ENCODE data around the gene CDKAL1. TPM values are rescaled to one million over a fixed set of nuclear protein-coding genes. Genes with fewer than 3 reads are reported as not detected.
A peak's percentile ranks its signal among the peaks of the same experiment; 100 is the strongest.
"Not testable (repeated sequence)": the region's sequence is repeated elsewhere in the genome, so short reads cannot be mapped to it uniquely, and the experiment has no call there.

The CDKAL1 gene
- total RNA-seq, 1 experiment from 2014 or later: 21.8 TPM

- Histone ChIP-seq H3K4me1 (no peaks in the 10 kb centered on the region), H3K4me3 (no peak overlapping the region), H3K27me3 (no peaks in the 10 kb centered on the region), H3K36me3 (no peaks in the 10 kb centered on the region), H3K9me3 (replicated peaks) (no peaks in the 10 kb centered on the region), H3K27ac (no peak overlapping the region)
- no peak for DNase-seq
These were observed 500.1 kb downstream of the CDKAL1 start for GRCh38 chr6:21034345-21034744.

- no peaks in the 10 kb centered on the region for H3K36me3 ChIP-seq
- no peaks in the 10 kb centered on the region for H3K4me1 ChIP-seq
- H3K4me3 ChIP-seq: no peak overlapping the region
- no peaks in the 10 kb centered on the region for H3K27me3 ChIP-seq
- no peak for DNase-seq
- H3K9me3 ChIP-seq (replicated peaks): no peaks in the 10 kb centered on the region
- H3K27ac ChIP-seq: no peak overlapping the region
These were observed 503.2 kb downstream of the CDKAL1 start for GRCh38 chr6:21037453-21037852.

DNA sequence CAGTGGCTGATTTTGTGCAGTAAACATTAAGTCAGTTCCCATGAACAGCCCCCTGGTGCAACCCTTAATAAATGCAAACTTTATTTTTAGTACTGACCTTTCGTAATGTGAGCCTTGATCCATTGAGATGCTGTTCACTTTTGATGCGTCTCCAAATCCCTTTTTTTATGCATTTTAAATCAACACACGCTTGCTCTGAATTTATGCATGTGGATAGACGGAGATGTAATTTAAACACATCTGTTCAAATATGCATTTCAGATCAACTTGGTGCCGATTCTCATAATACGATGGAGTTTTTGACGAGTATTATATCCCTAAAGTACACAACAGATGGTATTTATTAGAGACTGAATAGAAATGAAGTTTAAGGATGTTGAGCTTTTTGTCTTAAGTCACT, 505.7 kb downstream of the CDKAL1 start:
- no peak for DNase-seq
- no peaks in the 10 kb centered on the region for H3K4me1 ChIP-seq
- H3K9me3 ChIP-seq (replicated peaks): no peaks in the 10 kb centered on the region
- H3K27ac ChIP-seq: no peak overlapping the region
- H3K4me3 ChIP-seq: no peak overlapping the region
- no peaks in the 10 kb centered on the region for H3K27me3 ChIP-seq
- H3K36me3 ChIP-seq: no peaks in the 10 kb centered on the region

GRCh38 chr6:21045135-21045700, 511.0 kb downstream of the CDKAL1 start:
- no peak for DNase-seq
- Histone ChIP-seq H3K4me1 (no peaks in the 10 kb centered on the region), H3K4me3 (no peak overlapping the region), H3K27ac (no peak overlapping the region), H3K27me3 (no peaks in the 10 kb centered on the region), H3K9me3 (replicated peaks) (no peaks in the 10 kb centered on the region), H3K36me3 (no peaks in the 10 kb centered on the region)

DNA sequence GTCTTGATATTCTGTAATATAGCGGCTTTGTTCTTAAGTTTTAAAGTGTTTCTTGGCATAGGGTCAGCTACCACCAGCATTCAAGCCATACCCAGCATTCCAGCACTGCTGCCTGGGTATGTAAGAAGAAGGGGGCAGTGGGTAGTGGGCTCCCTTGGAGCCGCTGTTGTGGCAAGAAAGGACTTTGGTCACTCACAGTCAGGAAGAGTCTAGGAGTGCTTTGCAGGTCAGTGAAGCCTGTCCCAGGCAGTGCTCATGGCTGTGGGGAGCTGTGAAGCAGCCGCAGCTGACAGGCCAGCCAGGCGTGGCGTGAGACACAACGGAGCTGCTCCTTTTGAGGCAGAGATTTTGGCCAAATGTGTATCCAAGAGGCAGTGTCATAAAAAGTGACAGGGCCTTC, 512.0 kb downstream of the CDKAL1 start:
- Histone ChIP-seq H3K9me3 (replicated peaks) (no peaks in the 10 kb centered on the region), H3K4me1 (no peaks in the 10 kb centered on the region), H3K27me3 (no peaks in the 10 kb centered on the region), H3K4me3 (no peak overlapping the region), H3K27ac (no peak overlapping the region), H3K36me3 (no peaks in the 10 kb centered on the region)
- no peak for DNase-seq

DNA sequence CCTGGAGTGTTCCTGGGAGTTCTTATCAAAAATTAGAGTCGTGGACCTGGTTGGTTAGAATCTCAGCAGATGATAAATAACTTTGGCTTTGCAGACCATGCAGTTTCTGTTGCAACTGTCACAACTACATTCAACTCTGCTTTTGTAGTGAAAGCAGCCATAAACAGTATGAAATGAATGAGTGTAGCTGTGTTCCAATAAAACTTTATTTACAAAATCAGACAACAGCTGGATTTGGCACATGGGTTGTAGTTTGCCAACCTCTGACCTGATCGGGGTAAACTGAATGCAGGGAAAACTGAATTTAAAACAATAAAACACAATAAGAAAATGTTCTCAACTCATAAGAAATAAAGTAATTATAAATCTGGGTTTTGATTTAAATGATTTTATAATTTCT, 513.8 kb downstream of the CDKAL1 start:
- Histone ChIP-seq H3K27me3 (no peaks in the 10 kb centered on the region), H3K9me3 (replicated peaks) (no peaks in the 10 kb centered on the region), H3K36me3 (no peaks in the 10 kb centered on the region), H3K4me3 (no peak overlapping the region), H3K27ac (no peak overlapping the region), H3K4me1 (no peaks in the 10 kb centered on the region)
- no peak for DNase-seq

DNA sequence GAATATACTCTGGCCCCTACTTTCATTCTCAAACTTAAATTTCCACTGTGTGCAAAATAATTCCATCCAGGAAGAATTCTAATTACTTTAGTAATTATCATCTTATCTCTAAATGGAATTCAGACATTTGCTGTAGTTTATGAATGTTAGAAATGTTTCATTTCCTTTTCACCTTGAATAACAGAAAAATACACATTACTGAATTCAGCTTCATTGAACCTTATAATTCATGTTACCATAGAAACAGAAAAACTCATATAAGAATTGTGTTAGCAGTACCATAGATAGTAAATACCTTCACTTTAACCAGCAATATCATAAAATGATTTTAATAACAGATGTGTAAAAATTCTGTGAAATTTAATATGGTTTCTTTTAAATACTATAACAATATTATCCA, 514.9 kb downstream of the CDKAL1 start:
- H3K27me3 ChIP-seq: no peaks in the 10 kb centered on the region
- DNase-seq: no peak
- H3K9me3 ChIP-seq (replicated peaks): no peaks in the 10 kb centered on the region
- H3K4me3 ChIP-seq: no peak overlapping the region
- no peaks in the 10 kb centered on the region for H3K4me1 ChIP-seq
- H3K27ac ChIP-seq: no peak overlapping the region
- H3K36me3 ChIP-seq: no peaks in the 10 kb centered on the region

GRCh38 chr6:21049572-21049971, 515.3 kb downstream of the CDKAL1 start:
- H3K36me3 ChIP-seq: no peaks in the 10 kb centered on the region
- no peaks in the 10 kb centered on the region for H3K4me1 ChIP-seq
- no peak overlapping the region for H3K4me3 ChIP-seq
- H3K27ac ChIP-seq: no peak overlapping the region
- H3K27me3 ChIP-seq: no peaks in the 10 kb centered on the region
- H3K9me3 ChIP-seq (replicated peaks): no peaks in the 10 kb centered on the region
- no peak for DNase-seq

DNA sequence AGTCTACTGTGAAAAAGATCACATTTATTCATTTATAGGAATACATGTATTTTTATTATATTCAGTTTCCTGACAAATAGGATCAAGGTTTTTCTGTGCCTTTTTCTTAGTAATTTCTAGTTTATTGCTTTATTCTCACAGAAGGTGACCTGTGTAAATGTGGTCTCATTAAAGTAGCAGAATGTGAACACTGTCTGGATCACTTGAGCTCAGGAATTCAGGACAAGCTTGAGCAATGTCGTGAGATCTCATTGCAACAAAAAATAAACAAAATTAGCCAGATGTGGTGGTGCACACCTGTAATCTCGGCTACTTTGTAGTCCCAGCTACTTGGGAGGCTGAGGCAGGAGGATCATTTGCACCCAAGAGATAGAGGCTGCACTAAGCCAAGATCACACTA, 516.7 kb downstream of the CDKAL1 start:
- Histone ChIP-seq H3K27ac (no peak overlapping the region), H3K4me3 (no peak overlapping the region), H3K36me3 (no peaks in the 10 kb centered on the region), H3K4me1 (no peaks in the 10 kb centered on the region), H3K9me3 (replicated peaks) (no peaks in the 10 kb centered on the region), H3K27me3 (no peaks in the 10 kb centered on the region)
- DNase-seq: no peak

DNA sequence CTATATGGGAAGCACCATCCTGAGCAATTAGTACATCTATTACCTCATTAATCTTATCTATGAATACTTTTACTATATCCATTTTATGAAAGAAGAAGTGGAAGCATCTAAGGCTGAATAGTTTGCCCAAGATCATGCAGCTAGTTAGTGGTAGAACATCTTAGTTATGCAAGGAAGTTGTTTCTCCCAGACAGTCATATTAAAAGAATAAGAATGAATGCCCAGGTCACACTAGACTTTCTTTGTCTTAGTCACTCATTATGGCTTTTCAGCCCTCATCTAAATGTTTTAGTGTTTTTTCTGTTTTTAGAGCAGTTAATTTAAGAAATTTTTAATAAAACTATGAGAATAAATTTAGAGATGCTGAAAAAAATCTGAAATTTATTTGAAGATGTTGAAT, 517.5 kb downstream of the CDKAL1 start:
- no peaks in the 10 kb centered on the region for H3K36me3 ChIP-seq
- no peaks in the 10 kb centered on the region for H3K9me3 ChIP-seq (replicated peaks)
- no peaks in the 10 kb centered on the region for H3K27me3 ChIP-seq
- DNase-seq: no peak
- no peak overlapping the region for H3K27ac ChIP-seq
- H3K4me1 ChIP-seq: no peaks in the 10 kb centered on the region
- no peak overlapping the region for H3K4me3 ChIP-seq

DNA sequence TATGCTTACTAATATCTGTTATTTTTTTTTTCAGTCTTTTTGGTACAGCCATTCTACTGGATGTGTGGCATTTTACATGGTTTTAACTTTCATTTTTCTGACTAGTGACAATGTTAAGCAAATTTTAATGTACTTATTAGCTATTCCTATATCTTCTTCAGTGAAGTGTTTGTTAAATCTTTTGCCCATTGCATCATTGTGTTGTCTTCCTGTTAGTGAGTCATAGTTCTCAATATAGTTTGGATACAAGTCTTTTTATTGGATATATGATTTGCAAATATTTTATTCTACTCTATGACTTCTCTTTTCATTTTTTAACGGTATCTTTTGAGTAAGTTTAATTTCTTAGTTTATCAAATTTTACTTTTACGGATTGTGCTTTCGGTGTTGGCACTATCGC, 519.4 kb downstream of the CDKAL1 start:
- H3K9me3 ChIP-seq (replicated peaks): no peaks in the 10 kb centered on the region
- H3K27ac ChIP-seq: no peak overlapping the region
- H3K27me3 ChIP-seq: no peaks in the 10 kb centered on the region
- no peaks in the 10 kb centered on the region for H3K36me3 ChIP-seq
- no peak for DNase-seq
- H3K4me3 ChIP-seq: no peak overlapping the region
- H3K4me1 ChIP-seq: no peaks in the 10 kb centered on the region

- not testable (repeated sequence) for H3K9me3 ChIP-seq (replicated peaks); H3K27ac ChIP-seq; DNase-seq; H3K4me3 ChIP-seq; H3K4me1 ChIP-seq; H3K27me3 ChIP-seq; H3K36me3 ChIP-seq
These were observed 521.2 kb downstream of the CDKAL1 start for GRCh38 chr6:21055480-21055879.

DNA sequence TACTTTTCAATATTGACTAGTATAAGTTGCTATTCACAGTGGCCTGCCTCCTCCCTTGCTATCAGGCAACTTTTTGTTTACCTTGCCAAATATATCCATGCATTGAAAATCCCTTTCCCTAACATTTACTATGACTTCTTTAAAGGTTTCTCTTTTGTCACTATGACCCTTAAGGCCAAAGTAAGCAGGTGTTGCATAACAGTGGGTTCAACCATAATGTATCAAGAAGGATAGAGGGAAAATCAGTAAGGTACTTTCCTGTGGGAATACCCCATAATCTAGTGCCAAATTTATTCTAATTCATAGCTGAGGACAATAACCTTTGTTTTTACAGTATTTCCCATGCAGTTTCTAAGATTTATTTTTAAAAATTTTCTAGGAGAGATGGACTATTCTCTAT, 527.6 kb downstream of the CDKAL1 start:
- no peak overlapping the region for H3K4me3 ChIP-seq

GRCh38 chr6:21064756-21065340, 530.6 kb downstream of the CDKAL1 start:
- H3K36me3 ChIP-seq: no peaks in the 10 kb centered on the region
- peak in 1 of 2 experiments; percentile 3 for DNase-seq
- no peaks in the 10 kb centered on the region for H3K27me3 ChIP-seq
- H3K27ac ChIP-seq: no peak overlapping the region
- no peaks in the 10 kb centered on the region for H3K9me3 ChIP-seq (replicated peaks)
- H3K4me1 ChIP-seq: no peaks in the 10 kb centered on the region
- H3K4me3 ChIP-seq: no peak overlapping the region

More for the DNA sequence above, 527.6 kb downstream of the CDKAL1 start:
- no peaks in the 10 kb centered on the region for H3K36me3 ChIP-seq
- no peak for DNase-seq
- H3K27ac ChIP-seq: no peak overlapping the region
- no peaks in the 10 kb centered on the region for H3K4me1 ChIP-seq
- H3K9me3 ChIP-seq (replicated peaks): no peaks in the 10 kb centered on the region
- no peaks in the 10 kb centered on the region for H3K27me3 ChIP-seq

GRCh38 chr6:21067521-21067920, 533.3 kb downstream of the CDKAL1 start:
- no peaks in the 10 kb centered on the region for H3K36me3 ChIP-seq
- no peak overlapping the region for H3K4me3 ChIP-seq
- DNase-seq: no peak
- H3K4me1 ChIP-seq: no peaks in the 10 kb centered on the region
- H3K9me3 ChIP-seq (replicated peaks): no peaks in the 10 kb centered on the region
- no peak overlapping the region for H3K27ac ChIP-seq
- H3K27me3 ChIP-seq: no peaks in the 10 kb centered on the region

DNA sequence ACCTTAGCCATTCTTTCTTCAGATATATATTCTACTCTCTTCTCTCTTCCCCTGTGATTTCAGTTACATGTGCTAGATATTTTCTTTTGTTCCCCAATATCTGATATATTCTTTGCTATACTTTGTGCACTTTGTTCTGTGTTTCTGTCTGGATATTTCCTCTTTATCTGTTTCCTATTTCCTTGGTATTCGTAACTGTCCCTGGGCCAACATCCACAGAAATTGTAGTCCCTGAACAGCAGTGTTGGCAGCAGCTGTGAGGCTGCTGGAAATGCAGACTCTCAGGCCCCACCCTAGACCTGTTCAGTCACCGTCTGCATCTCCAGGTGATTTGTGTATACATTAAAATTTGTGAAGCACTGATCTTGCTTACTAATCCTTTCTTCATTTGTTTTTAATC, 536.4 kb downstream of the CDKAL1 start:
- H3K9me3 ChIP-seq (replicated peaks): no peaks in the 10 kb centered on the region
- no peaks in the 10 kb centered on the region for H3K36me3 ChIP-seq
- no peak overlapping the region for H3K4me3 ChIP-seq
- no peaks in the 10 kb centered on the region for H3K27me3 ChIP-seq
- H3K4me1 ChIP-seq: no peaks in the 10 kb centered on the region
- DNase-seq: no peak
- H3K27ac ChIP-seq: no peak overlapping the region
